Measurements from ENCODE around the gene MAP4K3. TPM values are rescaled to one million over a fixed set of nuclear protein-coding genes. Genes with fewer than 3 reads are reported as not detected.
"Not testable (repeated sequence)": the region's sequence is repeated elsewhere in the genome, so short reads cannot be mapped to it uniquely, and the experiment has no call there.

MAP4K3 gene
- total RNA-seq, 4 donors from 2014 or later, result 60.6 to 86.6 (median 75.6) TPM

- H3K27me3 ChIP-seq, result no peaks in the 10 kb centered on the region
- TF ChIP-seq POLR2A (IDR thresholded peaks at IDR 0.05) (no peak), CTCF (IDR thresholded peaks at IDR 0.05) (no peak)
- H3K9me3 ChIP-seq, result no peaks in the 10 kb centered on the region
- H3K27ac ChIP-seq, result no peak overlapping the region
- intact Hi-C loops (cut with DNase I), result no loop called here
- H3K36me3 ChIP-seq, result no peaks in the 10 kb centered on the region
- no peak for DNase-seq
- H3K4me1 ChIP-seq, result no peaks in the 10 kb centered on the region
- no peak overlapping the region for H3K4me3 ChIP-seq (replicated peaks in 1 of 3)
Observed at GRCh38 chr2:39334529-39334928, 102.6 kb downstream of the MAP4K3 start.

GRCh38 chr2:39326644-39327043 lies 110.4 kb downstream of the MAP4K3 start:
- TF ChIP-seq CTCF (IDR thresholded peaks at IDR 0.05), result no peak
- H3K4me1 ChIP-seq, result peaks cover 6 to 16% of the 10 kb centered on the region in 2 donors
- H3K9me3 ChIP-seq, result no peaks in the 10 kb centered on the region
- WGBS, 2 donors, result 93 to 95% methylated on average over 5 of the region's 5 CpGs
- no peaks in the 10 kb centered on the region for H3K36me3 ChIP-seq
- no peak overlapping the region for H3K27ac ChIP-seq
- H3K27me3 ChIP-seq, result no peaks in the 10 kb centered on the region
- intact Hi-C loops (cut with DNase I), result no loop called here
- H3K4me3 ChIP-seq (replicated peaks in 1 of 3), result no peak overlapping the region
- DNase-seq, result no peak

- H3K27me3 ChIP-seq, result no peaks in the 10 kb centered on the region
- WGBS, 2 donors, result 96 to 100% methylated on average over 1 of the region's 1 CpG
- H3K9me3 ChIP-seq, result no peaks in the 10 kb centered on the region
- H3K4me3 ChIP-seq (replicated peaks in 1 of 3), result no peak overlapping the region
- no peak for DNase-seq
- TF ChIP-seq CTCF (IDR thresholded peaks at IDR 0.05), result no peak
- no peak for TF ChIP-seq POLR2A (IDR thresholded peaks at IDR 0.05)
- H3K4me1 ChIP-seq, result peaks cover 6 to 16% of the 10 kb centered on the region in 2 donors
- H3K27ac ChIP-seq, result no peak overlapping the region
- intact Hi-C loops (cut with DNase I), result no loop called here
- H3K36me3 ChIP-seq, result no peaks in the 10 kb centered on the region
Observed at GRCh38 chr2:39325966-39326365, 111.1 kb downstream of the MAP4K3 start.

GRCh38 chr2:39321056-39322035 lies 115.7 kb downstream of the MAP4K3 start:
- H3K27ac ChIP-seq; H3K27me3 ChIP-seq; H3K9me3 ChIP-seq; H3K36me3 ChIP-seq; intact Hi-C loops (cut with DNase I); H3K4me3 ChIP-seq (replicated peaks in 1 of 3): not testable (repeated sequence)
- H3K4me1 ChIP-seq, result peaks cover 6 to 16% of the 10 kb centered on the region in 2 donors
- 67 to 79% methylated on average over 16 of the region's 16 CpGs for WGBS, 2 donors
- DNase-seq, result peak; percentile 37

- H3K27ac ChIP-seq, result no peak overlapping the region
- H3K9me3 ChIP-seq, result no peaks in the 10 kb centered on the region
- no peaks in the 10 kb centered on the region for H3K36me3 ChIP-seq
- H3K4me1 ChIP-seq, result peaks cover 6 to 16% of the 10 kb centered on the region in 2 donors
- intact Hi-C loops (cut with DNase I), result no loop called here
- H3K4me3 ChIP-seq (replicated peaks in 1 of 3), result no peak overlapping the region
- DNase-seq, result no peak
- H3K27me3 ChIP-seq, result no peaks in the 10 kb centered on the region
- TF ChIP-seq POLR2A (IDR thresholded peaks at IDR 0.05) (no peak), CTCF (IDR thresholded peaks at IDR 0.05) (no peak)
- WGBS, 2 donors, result 97 to 98% methylated on average over 4 of the region's 4 CpGs
Observed at GRCh38 chr2:39320162-39320561, 116.9 kb downstream of the MAP4K3 start.

Measured in thyroid gland (tissue), 4 donors.